Measurements from ENCODE around the gene SNX5. TPM values are rescaled to one million over a fixed set of nuclear protein-coding genes. Genes with fewer than 3 reads are reported as not detected.
A peak's percentile ranks its signal among the peaks of the same experiment; 100 is the strongest.

SNX5 gene
- total and polyA plus RNA-seq, 2 of the 13 experiments (the other 11 are each of a cell fraction or from before 2014, with no cell fraction given) = 664 to 1,040 TPM

- TF ChIP-seq TBX3 (IDR thresholded peaks at IDR 0.05; ENCODE audit: borderline replicate concordance) = peak; percentile 87
- TF ChIP-seq ZNF496 (CRISPR knock-in tag; IDR thresholded peaks at IDR 0.05; ENCODE audit: insufficient replicate concordance) = no peak
- no peak for TF ChIP-seq TERF1 (CRISPR knock-in tag; IDR thresholded peaks at IDR 0.05)
- no peak for TF ChIP-seq CSRNP2 (CRISPR knock-in tag; conservative IDR thresholded peaks at IDR 0.05; ENCODE audit: low read depth)
- TF ChIP-seq MTERF4 (CRISPR knock-in tag; IDR thresholded peaks at IDR 0.05) = no peak
- TF ChIP-seq ZNF614 (CRISPR knock-in tag; IDR thresholded peaks at IDR 0.05; ENCODE audit: borderline replicate concordance) = no peak; the same call in 1 of the 2 replicates
- no peak for TF ChIP-seq BRCA1 (CRISPR knock-in tag; IDR thresholded peaks at IDR 0.05)
- TF ChIP-seq ZNF260 (CRISPR knock-in tag; IDR thresholded peaks at IDR 0.05; ENCODE audit: borderline replicate concordance, low read depth) = no peak
- no peak for TF ChIP-seq RFXAP (CRISPR knock-in tag; IDR thresholded peaks at IDR 0.05; ENCODE audit: borderline replicate concordance)
- no peak for TF ChIP-seq KDM2A (CRISPR knock-in tag; IDR thresholded peaks at IDR 0.05; ENCODE audit: borderline replicate concordance, low read depth)
- no peak for TF ChIP-seq RFX5 (IDR thresholded peaks at IDR 0.05; ENCODE audit: low read depth, low read length)
- no peak for TF ChIP-seq HNRNPL (IDR thresholded peaks at IDR 0.05; ENCODE audit: low read depth, low read length)
- no peak for TF ChIP-seq ZNF251 (CRISPR knock-in tag; IDR thresholded peaks at IDR 0.05)
- no peak for TF ChIP-seq KLF12 (CRISPR knock-in tag; IDR thresholded peaks at IDR 0.05; ENCODE audit: borderline replicate concordance)
- TF ChIP-seq MTF2 (CRISPR knock-in tag; IDR thresholded peaks at IDR 0.05; ENCODE audit: borderline replicate concordance) = no peak
- TF ChIP-seq MIXL1 (CRISPR knock-in tag; IDR thresholded peaks at IDR 0.05) = peak; percentile 32; the same call in 1 of the 2 replicates
- TF ChIP-seq TFDP1 (CRISPR knock-in tag; IDR thresholded peaks at IDR 0.05; ENCODE audit: borderline replicate concordance) = no peak
- TF ChIP-seq U2AF2 (IDR thresholded peaks at IDR 0.05; ENCODE audit: low read depth, low read length) = no peak
- no peak for TF ChIP-seq ZFYVE20 (CRISPR knock-in tag; IDR thresholded peaks at IDR 0.05; ENCODE audit: borderline replicate concordance, low read depth)
- TF ChIP-seq ZNF101 (CRISPR knock-in tag; IDR thresholded peaks at IDR 0.05; ENCODE audit: borderline replicate concordance, low read depth) = no peak
- no peak for TF ChIP-seq THAP11 (CRISPR knock-in tag; IDR thresholded peaks at IDR 0.05)
- no peak for TF ChIP-seq ZNF12 (CRISPR knock-in tag; IDR thresholded peaks at IDR 0.05)
- TF ChIP-seq TFAP4 (IDR thresholded peaks at IDR 0.05; ENCODE audit: borderline replicate concordance, low read depth) = no peak
- no peak for TF ChIP-seq ZNF788 (CRISPR knock-in tag; IDR thresholded peaks at IDR 0.05; ENCODE audit: borderline replicate concordance)
- no peak for TF ChIP-seq KLF6 (CRISPR knock-in tag; IDR thresholded peaks at IDR 0.05)
Measured at GRCh38 chr20:17917832-17918618, 50.6 kb downstream of the SNX5 start (continued).
